Measurements from ENCODE around the gene ATP6V1F.
A peak's percentile ranks its signal among the peaks of the same experiment; 100 is the strongest.

ATP6V1F gene

GRCh38 chr7:128862571-128863432, at the start of gene ATP6V1F:
TSS of gene ATP6V1F (plus strand) at chr7:128862856. CDS start at chr7:128862905, 49 bp downstream.
- peaks cover 26% of the 10 kb centered on the region for H3K4me1 ChIP-seq (ENCODE audit: control insufficient read depth, insufficient read depth, low read length)
- H3K27me3 ChIP-seq (ENCODE audit: control insufficient read depth, insufficient read depth, low read length): no peaks in the 10 kb centered on the region
- peak within 1 kb of the TSS; percentile 85 for H3K4me3 ChIP-seq (ENCODE audit: low read length)
- peak within 1 kb of the TSS; percentile 91 for H3K9ac ChIP-seq (ENCODE audit: low read length)
- H3K9me3 ChIP-seq (ENCODE audit: control insufficient read depth, low read length): no peaks in the 10 kb centered on the region
- no peaks in the 10 kb centered on the region for H3K36me3 ChIP-seq (ENCODE audit: control insufficient read depth, insufficient read depth, low read length)

DNA sequence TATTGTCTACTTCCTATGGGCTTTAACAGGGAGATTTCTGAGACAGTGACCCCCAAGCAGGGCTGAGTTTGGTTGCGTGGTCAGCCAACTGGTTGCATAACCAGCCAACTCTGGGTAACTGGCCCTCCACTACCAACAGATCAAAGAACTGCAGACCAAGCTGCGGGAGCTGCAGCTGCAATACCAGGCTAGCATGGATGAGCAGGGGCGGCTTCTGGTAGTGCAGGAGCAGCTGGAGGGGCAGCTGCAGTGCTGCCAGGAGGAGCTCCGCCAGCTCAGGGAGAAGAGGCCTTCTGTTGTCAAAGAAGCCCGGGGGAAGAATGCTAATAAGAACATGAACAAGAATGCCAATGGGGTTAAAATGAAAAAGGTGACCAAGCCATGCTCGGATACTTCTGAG, 48.2 kb upstream of the ATP6V1F start:
- Histone ChIP-seq H3K4me3 (ENCODE audit: low read length) (no peak overlapping the region), H3K4me1 (ENCODE audit: control insufficient read depth, insufficient read depth, low read length) (peaks cover 12% of the 10 kb centered on the region), H3K36me3 (ENCODE audit: control insufficient read depth, insufficient read depth, low read length) (no peaks in the 10 kb centered on the region), H3K9me3 (ENCODE audit: control insufficient read depth, low read length) (no peaks in the 10 kb centered on the region), H3K9ac (ENCODE audit: low read length) (no peak overlapping the region), H3K27me3 (ENCODE audit: control insufficient read depth, insufficient read depth, low read length) (peaks cover 4% of the 10 kb centered on the region)

- Histone ChIP-seq H3K4me1 (ENCODE audit: control insufficient read depth, insufficient read depth, low read length) (peaks cover 12% of the 10 kb centered on the region), H3K9me3 (ENCODE audit: control insufficient read depth, low read length) (no peaks in the 10 kb centered on the region), H3K9ac (ENCODE audit: low read length) (no peak overlapping the region), H3K27me3 (ENCODE audit: control insufficient read depth, insufficient read depth, low read length) (peaks cover 4% of the 10 kb centered on the region), H3K4me3 (ENCODE audit: low read length) (no peak overlapping the region), H3K36me3 (ENCODE audit: control insufficient read depth, insufficient read depth, low read length) (no peaks in the 10 kb centered on the region)
These were observed 47.2 kb upstream of the ATP6V1F start for GRCh38 chr7:128815289-128815942.

- Histone ChIP-seq H3K9me3 (ENCODE audit: control insufficient read depth, low read length) (no peaks in the 10 kb centered on the region), H3K4me1 (ENCODE audit: control insufficient read depth, insufficient read depth, low read length) (no peaks in the 10 kb centered on the region), H3K36me3 (ENCODE audit: control insufficient read depth, insufficient read depth, low read length) (no peaks in the 10 kb centered on the region), H3K27me3 (ENCODE audit: control insufficient read depth, insufficient read depth, low read length) (peaks cover 4% of the 10 kb centered on the region), H3K4me3 (ENCODE audit: low read length) (no peak overlapping the region), H3K9ac (ENCODE audit: low read length) (no peak overlapping the region)
These were observed 44.0 kb upstream of the ATP6V1F start for GRCh38 chr7:128818694-128819093.

DNA sequence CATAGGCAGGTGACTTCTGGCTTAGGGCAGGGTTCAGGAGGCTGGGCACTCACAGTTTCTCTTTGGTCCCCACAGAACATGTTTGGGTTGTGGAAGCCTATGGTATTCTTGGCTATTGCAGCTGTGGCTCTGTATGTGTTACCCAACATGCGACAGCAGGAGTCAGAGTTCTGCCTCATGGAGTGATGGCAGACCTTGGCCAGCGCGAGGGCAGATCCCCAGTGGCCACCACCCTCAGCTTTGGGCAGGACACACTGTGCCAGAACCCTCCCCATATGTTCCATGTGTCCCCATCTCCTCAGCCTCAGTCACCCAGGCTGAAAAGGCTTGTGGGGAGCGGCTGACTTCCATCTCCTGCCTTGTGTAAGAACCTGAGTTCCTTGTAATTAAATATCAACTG, 40.9 kb upstream of the ATP6V1F start:
- no peak overlapping the region for H3K9ac ChIP-seq (ENCODE audit: low read length)
- H3K9me3 ChIP-seq (ENCODE audit: control insufficient read depth, low read length): no peaks in the 10 kb centered on the region
- peaks cover 4% of the 10 kb centered on the region for H3K27me3 ChIP-seq (ENCODE audit: control insufficient read depth, insufficient read depth, low read length)
- no peak overlapping the region for H3K4me3 ChIP-seq (ENCODE audit: low read length)
- no peaks in the 10 kb centered on the region for H3K4me1 ChIP-seq (ENCODE audit: control insufficient read depth, insufficient read depth, low read length)
- no peaks in the 10 kb centered on the region for H3K36me3 ChIP-seq (ENCODE audit: control insufficient read depth, insufficient read depth, low read length)

DNA sequence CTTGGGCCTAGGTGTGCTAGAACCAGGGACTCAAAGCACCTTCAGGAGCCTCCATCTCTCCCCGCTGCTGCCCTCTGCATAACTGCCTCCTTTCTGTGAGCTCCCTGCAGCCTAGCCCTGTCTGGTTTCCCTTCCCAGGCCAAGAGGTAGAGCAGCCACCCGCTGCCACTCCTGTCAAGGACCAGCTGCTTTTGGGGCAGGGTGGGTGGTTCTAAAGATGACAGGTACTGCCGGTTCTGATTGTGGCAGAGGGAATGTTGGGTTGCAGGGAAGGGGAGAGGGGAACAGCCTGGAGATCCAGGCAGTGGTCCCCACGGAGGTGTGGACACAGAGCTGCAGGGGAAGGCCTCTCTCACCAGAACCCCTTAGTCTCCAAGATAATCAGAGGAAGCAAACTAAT, 36.1 kb upstream of the ATP6V1F start:
- H3K36me3 ChIP-seq (ENCODE audit: control insufficient read depth, insufficient read depth, low read length): no peaks in the 10 kb centered on the region
- H3K27me3 ChIP-seq (ENCODE audit: control insufficient read depth, insufficient read depth, low read length): peaks cover 33% of the 10 kb centered on the region
- no peaks in the 10 kb centered on the region for H3K9me3 ChIP-seq (ENCODE audit: control insufficient read depth, low read length)
- H3K4me1 ChIP-seq (ENCODE audit: control insufficient read depth, insufficient read depth, low read length): peaks cover 7% of the 10 kb centered on the region
- no peak overlapping the region for H3K9ac ChIP-seq (ENCODE audit: low read length)
- H3K4me3 ChIP-seq (ENCODE audit: low read length): no peak overlapping the region

DNA sequence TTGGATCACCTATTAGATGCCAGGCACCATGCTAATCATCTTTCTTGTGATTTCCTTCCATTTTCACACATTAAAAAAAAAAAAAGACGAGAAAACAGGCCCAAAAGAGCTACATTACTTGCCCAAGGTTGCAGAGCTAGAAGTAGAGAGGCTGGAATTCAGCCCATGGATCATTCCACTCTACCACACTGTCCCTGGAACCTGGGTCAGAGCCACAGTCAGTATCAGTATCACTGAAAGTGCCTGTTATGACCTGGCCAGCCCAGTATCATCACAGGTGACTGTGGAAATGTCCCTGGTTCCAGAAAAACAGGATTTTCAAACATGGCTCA, 35.8 kb upstream of the ATP6V1F start:
- Histone ChIP-seq H3K4me3 (ENCODE audit: low read length) (no peak overlapping the region), H3K27me3 (ENCODE audit: control insufficient read depth, insufficient read depth, low read length) (peaks cover 36% of the 10 kb centered on the region), H3K9ac (ENCODE audit: low read length) (no peak overlapping the region), H3K9me3 (ENCODE audit: control insufficient read depth, low read length) (no peaks in the 10 kb centered on the region), H3K36me3 (ENCODE audit: control insufficient read depth, insufficient read depth, low read length) (no peaks in the 10 kb centered on the region), H3K4me1 (ENCODE audit: control insufficient read depth, insufficient read depth, low read length) (peaks cover 7% of the 10 kb centered on the region)

- Histone ChIP-seq H3K9ac (ENCODE audit: low read length) (no peak overlapping the region), H3K4me1 (ENCODE audit: control insufficient read depth, insufficient read depth, low read length) (peaks cover 7% of the 10 kb centered on the region), H3K36me3 (ENCODE audit: control insufficient read depth, insufficient read depth, low read length) (no peaks in the 10 kb centered on the region), H3K4me3 (ENCODE audit: low read length) (no peak overlapping the region), H3K27me3 (ENCODE audit: control insufficient read depth, insufficient read depth, low read length) (peaks cover 41% of the 10 kb centered on the region), H3K9me3 (ENCODE audit: control insufficient read depth, low read length) (no peaks in the 10 kb centered on the region)
These were observed 35.3 kb upstream of the ATP6V1F start for GRCh38 chr7:128827248-128827958.

DNA sequence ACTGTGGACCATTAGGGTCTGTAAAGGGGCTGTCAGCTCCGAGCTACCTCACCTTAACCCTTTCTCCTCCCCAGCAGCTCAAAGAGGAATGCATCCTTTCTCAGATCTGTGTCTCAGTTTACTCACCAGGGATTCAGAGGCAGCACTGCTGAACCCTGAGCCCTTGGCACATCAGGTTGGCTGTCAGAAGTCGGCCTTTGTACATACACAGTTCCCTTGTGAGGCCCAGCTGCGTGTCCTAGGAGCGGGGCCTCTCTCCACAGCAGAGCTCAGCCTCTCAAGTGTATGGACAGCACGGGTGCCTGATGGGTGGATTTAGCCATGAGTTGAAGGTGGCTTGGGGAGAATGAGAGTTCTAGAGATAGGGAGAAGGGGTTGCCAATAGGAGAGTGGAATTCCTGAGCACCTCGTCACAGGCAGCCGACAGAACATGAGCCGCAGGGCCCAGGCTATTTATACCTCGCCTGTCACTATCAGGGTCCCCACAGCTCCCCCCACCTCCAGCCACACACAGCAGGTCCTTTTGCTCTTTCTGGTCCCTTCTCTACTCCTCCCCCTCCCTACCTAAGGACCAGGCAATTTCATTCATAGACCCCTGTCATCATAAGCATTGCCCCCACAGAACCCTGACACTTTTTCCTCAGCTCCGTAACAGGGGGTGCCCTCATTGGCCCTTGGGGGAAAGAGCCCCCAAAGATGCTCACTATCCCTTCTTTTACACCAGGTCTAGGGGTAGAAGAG, 34.5 kb upstream of the ATP6V1F start:
- Histone ChIP-seq H3K9me3 (ENCODE audit: control insufficient read depth, low read length) (no peaks in the 10 kb centered on the region), H3K4me3 (ENCODE audit: low read length) (no peak overlapping the region), H3K36me3 (ENCODE audit: control insufficient read depth, insufficient read depth, low read length) (no peaks in the 10 kb centered on the region), H3K9ac (ENCODE audit: low read length) (no peak overlapping the region), H3K27me3 (ENCODE audit: control insufficient read depth, insufficient read depth, low read length) (peaks cover 48% of the 10 kb centered on the region), H3K4me1 (ENCODE audit: control insufficient read depth, insufficient read depth, low read length) (peaks cover 7% of the 10 kb centered on the region)

- Histone ChIP-seq H3K4me1 (ENCODE audit: control insufficient read depth, insufficient read depth, low read length) (peaks cover 7% of the 10 kb centered on the region), H3K36me3 (ENCODE audit: control insufficient read depth, insufficient read depth, low read length) (no peaks in the 10 kb centered on the region), H3K9me3 (ENCODE audit: control insufficient read depth, low read length) (no peaks in the 10 kb centered on the region), H3K9ac (ENCODE audit: low read length) (peak overlapping the region; percentile 18), H3K27me3 (ENCODE audit: control insufficient read depth, insufficient read depth, low read length) (peaks cover 51% of the 10 kb centered on the region), H3K4me3 (ENCODE audit: low read length) (no peak overlapping the region)
These were observed 33.1 kb upstream of the ATP6V1F start for GRCh38 chr7:128829391-128830166.

Measured in mucosa of stomach (tissue), 1 donor.